Lung (tissue), 12 donors: ENCODE measurements around the gene ENTPD1. TPM values are rescaled to one million over a fixed set of nuclear protein-coding genes. Genes with fewer than 3 reads are reported as not detected.

Experiments
- ATAC-seq: fragments of 200-7000 bp; cut with Tn5 transposase; one replicate; pipeline ENCODE4 v1.9.1; 2020; ENCODE audit warnings: moderate number of reproducible peaks; ENCODE audit not compliant: insufficient read depth, low FRiP score
- DNase-seq, 3 donors: peaks; one replicate each; pipeline ENCODE4 v3.0.0-alpha.2; 2013 to 2017
- H3K27ac ChIP-seq, 2 donors: one replicate each; pipeline ENCODE4 v1.5.1; 2013; ENCODE audit warnings: mild to moderate bottlenecking in 2 of 2, moderate library complexity in 2 of 2, control low read depth in 1 of 2, inconsistent platforms in 1 of 2, low read depth in 1 of 2, low read length in 1 of 2
- H3K27me3 ChIP-seq, 3 donors: one replicate each; pipeline ENCODE4 v1.5.1; 2013; ENCODE audit warnings: low read length in 2 of 3; ENCODE audit not compliant: control insufficient read depth in 3 of 3, insufficient read depth in 3 of 3
- H3K36me3 ChIP-seq, 4 donors: one replicate each; pipeline ENCODE4 v1.5.1; 2013; ENCODE audit warnings: low read length in 4 of 4, mild to moderate bottlenecking in 1 of 4, moderate library complexity in 1 of 4; ENCODE audit not compliant: control insufficient read depth in 4 of 4, insufficient read depth in 4 of 4
- H3K4me1 ChIP-seq, 5 donors: one replicate each; pipeline ENCODE4 v1.5.1; 2013; ENCODE audit warnings: low read length in 5 of 5, mild to moderate bottlenecking in 2 of 5, moderate library complexity in 1 of 5; ENCODE audit not compliant: control insufficient read depth in 5 of 5, insufficient read depth in 5 of 5
- H3K4me3 ChIP-seq: one replicate; pipeline ENCODE4 v1.5.1; 2013; ENCODE audit warnings: mild to moderate bottlenecking, control low read depth, moderate library complexity
- H3K9ac ChIP-seq, 2 donors: one replicate each; pipeline ENCODE4 v1.5.1; 2013; ENCODE audit warnings: low read length in 2 of 2, control low read depth in 1 of 2; ENCODE audit not compliant: insufficient read depth in 1 of 2
- H3K9me3 ChIP-seq, 4 donors: one replicate each; pipeline ENCODE4 v1.5.1; 2013; ENCODE audit warnings: low read length in 3 of 4, mild to moderate bottlenecking in 1 of 4, moderate library complexity in 1 of 4; ENCODE audit not compliant: control insufficient read depth in 4 of 4, insufficient read depth in 3 of 4
- CTCF ChIP-seq: IDR thresholded peaks from 2 replicates; pipeline ENCODE4 v1.5.1; 2012; ENCODE audit warnings: mild to moderate bottlenecking; ENCODE audit errors: control extremely low read depth, extremely low read depth
- WGBS, 2 donors: extraction: QIAGEN DNeasy Blood & Tissue Kit; methylation state at CpG; one replicate each; pipeline ENCODE4 v1.1.7; 2013; 5-methylcytosine and 5-hydroxymethylcytosine counted together
- polyA plus RNA-seq, 2 donors: library from polyadenylated mRNA; stranded (reverse); fragments of 200-250 nt; gene quantifications; one replicate each; pipeline ENCODE4 v1.2.1, GENCODE V29; 2013
- total RNA-seq, 2 donors: library from RNA; depleted of rRNA in 1 of 2; stranded (reverse); fragments of >200 nt in 1 of 2; gene quantifications; one replicate each; pipeline ENCODE4 v1.2.1, GENCODE V29; 2014 to 2021
- donor health status: control.
- donor health status: control.
- donor health status: Bipolar disorder and iron deficiency.
- donor health status: healthy.
- donor health status: DM: yes; HTN: yes; CAD: no.

Gene ENTPD1
- total and polyA plus RNA-seq, 4 donors, result 5.5 to 46.6 (median 18.2) TPM

GRCh38 chr10:95832216-95833041, 76.5 kb downstream of the ENTPD1 start:
- H3K27me3 ChIP-seq, result no peaks in the 10 kb centered on the region
- H3K36me3 ChIP-seq, result no peaks in the 10 kb centered on the region
- no peak overlapping the region for H3K9ac ChIP-seq
- peaks cover 0 to 2% (median 0%) of the 10 kb centered on the region in 4 donors for H3K9me3 ChIP-seq
- DNase-seq, result peak in 1 of 3 donors; percentile 34
- 61 to 70% methylated on average over 6 of the region's 6 CpGs for WGBS, 2 donors
- H3K4me3 ChIP-seq, result no peak overlapping the region
- no peak for ATAC-seq
- peaks cover 0 to 18% (median 1%) of the 10 kb centered on the region in 5 donors for H3K4me1 ChIP-seq
- H3K27ac ChIP-seq, result peak overlapping the region in 1 of 2 donors; percentile 21
- TF ChIP-seq CTCF, result no peak

DNA sequence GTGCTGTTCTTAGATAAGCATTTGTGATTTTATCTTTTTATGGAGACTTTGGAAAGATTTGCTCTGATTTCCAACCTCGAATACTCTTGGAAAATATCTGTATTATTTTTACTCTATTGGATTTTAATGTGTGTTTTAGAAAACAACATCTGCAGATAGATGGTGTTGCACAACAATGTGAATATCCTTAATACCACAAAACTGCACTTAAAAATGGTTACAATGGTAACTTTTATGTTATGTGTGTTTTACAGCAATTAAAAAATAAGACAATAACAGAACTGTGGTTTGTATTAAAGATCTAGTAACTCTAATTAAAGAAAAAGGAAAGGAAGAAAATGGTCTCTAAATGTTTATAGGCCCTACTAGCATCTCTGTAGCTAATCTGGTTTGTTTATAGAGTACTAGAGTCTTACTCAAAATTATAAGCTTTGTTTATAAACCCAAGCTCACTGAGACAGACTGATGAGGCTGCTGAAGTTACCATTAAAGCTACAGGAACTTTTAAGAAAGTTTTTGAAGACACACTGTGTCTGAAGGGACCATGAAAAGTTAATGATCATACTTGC, 77.2 kb downstream of the ENTPD1 start:
- Histone ChIP-seq H3K9me3 (no peaks in the 10 kb centered on the region), H3K36me3 (no peaks in the 10 kb centered on the region), H3K4me1 (peaks cover 0 to 18% (median 1%) of the 10 kb centered on the region in 5 donors), H3K27ac (no peak overlapping the region), H3K27me3 (no peaks in the 10 kb centered on the region), H3K9ac (no peak overlapping the region), H3K4me3 (no peak overlapping the region)
- no peak for TF ChIP-seq CTCF
- WGBS, 2 donors, result 45 to 80% methylated on average over 1 of the region's 1 CpG
- DNase-seq, result peak in 2 of 3 donors; percentile 61 to 64
- ATAC-seq, result no peak

- Histone ChIP-seq H3K27me3 (no peaks in the 10 kb centered on the region), H3K27ac (peak overlapping the region in 1 of 2 donors; percentile 31), H3K4me3 (no peak overlapping the region), H3K9ac (no peak overlapping the region), H3K9me3 (no peaks in the 10 kb centered on the region), H3K4me1 (peaks cover 0 to 18% (median 1%) of the 10 kb centered on the region in 5 donors), H3K36me3 (no peaks in the 10 kb centered on the region)
- ATAC-seq, result no peak
- DNase-seq, result no peak
- WGBS, 2 donors, result 95 to 97% methylated on average over 3 of the region's 3 CpGs
- TF ChIP-seq CTCF, result no peak
Observed at GRCh38 chr10:95834406-95834805, 78.4 kb downstream of the ENTPD1 start.
